PC-9 (cell line): ENCODE measurements around the gene MAPK1.

ENCODE experiments used
- CTCF ChIP-seq: fragments of 200-600 bp; sonication (generic); conservative IDR thresholded peaks from 2 replicates; pipeline ENCODE4 v1.6.1; 2017; ENCODE audit warnings: mixed run types, antibody characterized with exemption, mild to moderate bottlenecking, moderate library complexity
- EZH2 ChIP-seq: fragments of 200-600 bp; sonication (generic); IDR thresholded peaks from 2 replicates; pipeline ENCODE4 v1.8.0; 2017; ENCODE audit warnings: antibody characterized with exemption, low read depth

GRCh38 chr22:21907638-21908522, 40.4 kb upstream of the MAPK1 start:
- TF ChIP-seq CTCF (no peak), EZH2 (no peak)
